DMS53 treated with DMSO at 0.1 percent for 48 hours (cell line): ENCODE measurements around the gene FAM107B.

Source experiments
- DNase-seq: peaks from one replicate; lab custom pipeline; 2025; ENCODE audit not compliant: unreplicated experiment; lab: John Stamatoyannopoulos, UW

FAM107B gene

GRCh38 chr10:14779001-14779651, 4.4 kb upstream of the FAM107B start:
- no peak for DNase-seq

- DNase-seq, result no peak
Observed at GRCh38 chr10:14776546-14776945, 1.8 kb upstream of the FAM107B start.

GRCh38 chr10:14775656-14776055, 959 bp upstream of the FAM107B start:
- no peak for DNase-seq

GRCh38 chr10:14774214-14774580, 500 bp downstream of the FAM107B start:
- no peak for DNase-seq

- no peak for DNase-seq
Observed at GRCh38 chr10:14773551-14774213, 1.0 kb downstream of the FAM107B start.

GRCh38 chr10:14772399-14772798, 2.3 kb downstream of the FAM107B start:
- peak; percentile 2 for DNase-seq

- DNase-seq, result no peak
Observed at GRCh38 chr10:14770927-14771326, 3.8 kb downstream of the FAM107B start.

GRCh38 chr10:14761372-14761771, 13.3 kb downstream of the FAM107B start:
- DNase-seq, result no peak

- DNase-seq, result peak; percentile 13
Observed at GRCh38 chr10:14758994-14759664, 15.6 kb downstream of the FAM107B start.

GRCh38 chr10:14758451-14758850, 16.2 kb downstream of the FAM107B start:
- DNase-seq, result no peak

- no peak for DNase-seq
Observed at GRCh38 chr10:14757986-14758385, 16.7 kb downstream of the FAM107B start.

- no peak for DNase-seq
Observed at GRCh38 chr10:14757394-14757793, 17.3 kb downstream of the FAM107B start.

GRCh38 chr10:14753441-14753840, 21.3 kb downstream of the FAM107B start:
- no peak for DNase-seq

GRCh38 chr10:14751921-14752320, 22.8 kb downstream of the FAM107B start:
- DNase-seq, result no peak

- DNase-seq, result no peak
Observed at GRCh38 chr10:14751014-14751896, 23.4 kb downstream of the FAM107B start.

- DNase-seq, result no peak
Observed at GRCh38 chr10:14749070-14749809, 25.5 kb downstream of the FAM107B start.

GRCh38 chr10:14748441-14748840, 26.3 kb downstream of the FAM107B start:
- no peak for DNase-seq

GRCh38 chr10:14742815-14743214, 31.9 kb downstream of the FAM107B start:
- no peak for DNase-seq

- DNase-seq, result no peak
Observed at GRCh38 chr10:14742382-14742781, 32.3 kb downstream of the FAM107B start.

- no peak for DNase-seq
Observed at GRCh38 chr10:14740684-14741247, 33.9 kb downstream of the FAM107B start.
